ENCODE measurements around the gene PLN. TPM values are rescaled to one million over a fixed set of nuclear protein-coding genes. Genes with fewer than 3 reads are reported as not detected.

Gene PLN
- total RNA-seq, 1 experiment from 2014 or later = not detected

DNA sequence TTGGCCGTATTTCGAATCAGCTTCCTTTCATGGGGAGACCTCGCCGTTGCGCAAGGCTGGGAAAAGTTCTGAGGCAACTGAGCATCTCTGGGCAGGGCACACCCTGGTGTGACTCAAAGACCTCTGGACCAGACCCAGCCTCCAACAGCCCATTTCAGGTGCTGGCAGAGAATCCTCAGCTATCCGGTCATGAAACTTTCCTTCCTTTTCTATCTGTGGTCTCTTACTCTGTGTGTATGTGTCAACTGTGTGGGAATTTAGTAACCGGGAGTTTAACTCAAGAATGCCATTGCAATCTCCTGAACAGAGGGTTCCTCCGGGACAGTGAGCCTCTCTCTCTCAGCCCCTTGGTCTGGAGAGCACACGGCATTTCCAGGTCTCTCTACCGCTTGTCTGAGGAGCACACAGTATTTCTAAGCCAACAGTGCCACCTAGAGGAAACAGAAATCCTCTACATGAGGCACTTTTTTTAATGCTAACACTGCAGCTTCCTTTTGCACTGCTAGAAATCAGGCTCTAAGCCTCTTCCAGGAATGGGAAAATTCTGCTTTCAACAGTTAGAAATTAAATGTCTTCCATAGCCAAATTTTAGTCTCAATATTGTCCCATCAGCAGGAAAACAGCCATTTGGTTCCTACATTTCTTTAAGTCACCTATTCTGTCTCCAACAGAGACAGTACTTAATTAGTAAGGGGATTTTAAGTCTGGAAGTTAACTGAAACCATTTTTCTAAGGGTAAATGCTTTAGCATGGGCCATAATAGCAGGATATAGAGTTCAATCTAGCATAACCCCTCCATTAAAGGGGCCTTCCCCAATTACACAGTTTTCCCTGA is 32.7 kb downstream of the PLN start:
- ATAC-seq (peak; percentile 67), DNase-seq (peak; percentile 56)
- H3K9me3 ChIP-seq (ENCODE audit: low read length) = no peaks in the 10 kb centered on the region
- H3K27me3 ChIP-seq (ENCODE audit: low read length) = no peaks in the 10 kb centered on the region
- no peak for TF ChIP-seq EZH2phosphoT487 (IDR thresholded peaks at IDR 0.05; ENCODE audit: borderline replicate concordance, low read length)
- TF ChIP-seq, protein P1, sequence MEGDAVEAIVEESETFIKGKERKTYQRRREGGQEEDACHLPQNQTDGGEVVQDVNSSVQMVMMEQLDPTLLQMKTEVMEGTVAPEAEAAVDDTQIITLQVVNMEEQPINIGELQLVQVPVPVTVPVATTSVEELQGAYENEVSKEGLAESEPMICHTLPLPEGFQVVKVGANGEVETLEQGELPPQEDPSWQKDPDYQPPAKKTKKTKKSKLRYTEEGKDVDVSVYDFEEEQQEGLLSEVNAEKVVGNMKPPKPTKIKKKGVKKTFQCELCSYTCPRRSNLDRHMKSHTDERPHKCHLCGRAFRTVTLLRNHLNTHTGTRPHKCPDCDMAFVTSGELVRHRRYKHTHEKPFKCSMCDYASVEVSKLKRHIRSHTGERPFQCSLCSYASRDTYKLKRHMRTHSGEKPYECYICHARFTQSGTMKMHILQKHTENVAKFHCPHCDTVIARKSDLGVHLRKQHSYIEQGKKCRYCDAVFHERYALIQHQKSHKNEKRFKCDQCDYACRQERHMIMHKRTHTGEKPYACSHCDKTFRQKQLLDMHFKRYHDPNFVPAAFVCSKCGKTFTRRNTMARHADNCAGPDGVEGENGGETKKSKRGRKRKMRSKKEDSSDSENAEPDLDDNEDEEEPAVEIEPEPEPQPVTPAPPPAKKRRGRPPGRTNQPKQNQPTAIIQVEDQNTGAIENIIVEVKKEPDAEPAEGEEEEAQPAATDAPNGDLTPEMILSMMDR (conservative IDR thresholded peaks at IDR 0.05; ENCODE audit: low read depth, low read length) = peak; percentile 68
- H2AFZ ChIP-seq (ENCODE audit: low read length) = no peak overlapping the region
- no peaks in the 10 kb centered on the region for H3K79me2 ChIP-seq (ENCODE audit: low read length)
- no peaks in the 10 kb centered on the region for H3K4me1 ChIP-seq (ENCODE audit: insufficient read depth, low read length)
- H3F3A ChIP-seq (ENCODE audit: low read length, unreplicated experiment) = no peaks in the 10 kb centered on the region
- no peak overlapping the region for H3K4me2 ChIP-seq (ENCODE audit: low read length)
- H3K36me3 ChIP-seq (ENCODE audit: low read depth, low read length) = peaks cover 9% of the 10 kb centered on the region; the same call in 1 of the 2 replicates
- no TSS peak for BruUV-seq (replicated peaks)
- ChIA-PET CTCF (interaction anchor here (0.9 kb wide), 1 partner anchor 128 kb away, joined by 4 read pairs; no protein-coding TSS in a partner anchor), POLR2A (ENCODE audit: unreplicated experiment) (no interaction called here)
- H4K20me1 ChIP-seq (ENCODE audit: low read length) = no peaks in the 10 kb centered on the region
- no peaks in the 10 kb centered on the region for H3K9me2 ChIP-seq (replicated peaks; ENCODE audit: low read length)
- no peak overlapping the region for H3K9ac ChIP-seq (ENCODE audit: low read length)
- intact Hi-C loops (cut with micrococcal nuclease) = no loop called here
- no peak overlapping the region for H3K27ac ChIP-seq (ENCODE audit: low read length)
- no peak overlapping the region for H3K4me3 ChIP-seq (ENCODE audit: low read length)

DNA sequence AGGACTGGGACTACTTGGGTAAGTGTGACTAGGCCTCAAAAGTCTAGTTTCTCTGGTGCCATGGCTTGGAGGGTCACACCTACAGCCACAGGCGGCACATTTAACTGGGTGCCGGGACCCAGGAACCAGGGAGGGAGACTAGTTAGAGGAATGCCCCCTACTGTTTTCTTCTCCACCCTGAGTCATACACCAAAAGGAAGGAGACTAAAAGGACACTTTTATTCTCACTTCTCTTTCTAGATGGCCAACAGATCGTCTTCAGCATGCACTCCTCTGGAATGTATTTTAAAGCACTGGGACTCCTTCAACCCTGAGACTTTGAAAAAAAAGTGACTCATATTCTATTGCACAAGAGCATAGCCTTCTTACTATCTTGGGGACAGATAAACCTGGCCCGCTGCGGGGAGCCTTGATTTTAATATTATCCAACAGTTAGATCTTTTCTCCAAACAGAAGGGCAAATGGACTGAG is 33.4 kb downstream of the PLN start:
- Histone ChIP-seq H3K9me2 (replicated peaks; ENCODE audit: low read length) (no peaks in the 10 kb centered on the region), H3K27me3 (ENCODE audit: low read length) (no peaks in the 10 kb centered on the region), H3K27ac (ENCODE audit: low read length) (no peak overlapping the region), H3K9me3 (ENCODE audit: low read length) (no peaks in the 10 kb centered on the region), H3K79me2 (ENCODE audit: low read length) (no peaks in the 10 kb centered on the region), H3K36me3 (ENCODE audit: low read depth, low read length) (peaks cover 9% of the 10 kb centered on the region; the same call in 1 of the 2 replicates), H3K4me3 (ENCODE audit: low read length) (no peak overlapping the region), H3K4me1 (ENCODE audit: insufficient read depth, low read length) (no peaks in the 10 kb centered on the region), H4K20me1 (ENCODE audit: low read length) (no peaks in the 10 kb centered on the region), H2AFZ (ENCODE audit: low read length) (no peak overlapping the region), H3K4me2 (ENCODE audit: low read length) (no peak overlapping the region), H3F3A (ENCODE audit: low read length, unreplicated experiment) (no peaks in the 10 kb centered on the region), H3K9ac (ENCODE audit: low read length) (no peak overlapping the region)
- DNase-seq (peak; percentile 27), ATAC-seq (no peak)
- CTCF ChIA-PET = interaction anchor here (0.9 kb wide), 1 partner anchor 128 kb away, joined by 4 read pairs; no protein-coding TSS in a partner anchor
- TF ChIP-seq EZH2 (IDR thresholded peaks at IDR 0.05; ENCODE audit: low read length, unreplicated experiment) (no peak), EZH2phosphoT487 (IDR thresholded peaks at IDR 0.05; ENCODE audit: borderline replicate concordance, low read length) (no peak)
- TF ChIP-seq, protein P1 (conservative IDR thresholded peaks at IDR 0.05; ENCODE audit: low read depth, low read length) = no peak
- BruUV-seq (replicated peaks) = no TSS peak
- intact Hi-C loops (cut with micrococcal nuclease) = no loop called here
- POLR2A ChIA-PET (ENCODE audit: unreplicated experiment) = no interaction called here

GRCh38 chr6:118584911-118585310 is 36.8 kb downstream of the PLN start:
- intact Hi-C loops (cut with micrococcal nuclease) = no loop called here
- Histone ChIP-seq H3K36me3 (ENCODE audit: low read depth, low read length) (peaks cover 3% of the 10 kb centered on the region; the same call in 1 of the 2 replicates), H3K79me2 (ENCODE audit: low read length) (no peaks in the 10 kb centered on the region), H3F3A (ENCODE audit: low read length, unreplicated experiment) (no peaks in the 10 kb centered on the region), H3K9me2 (replicated peaks; ENCODE audit: low read length) (no peaks in the 10 kb centered on the region), H4K20me1 (ENCODE audit: low read length) (no peaks in the 10 kb centered on the region), H3K4me1 (ENCODE audit: insufficient read depth, low read length) (no peaks in the 10 kb centered on the region), H3K4me3 (ENCODE audit: low read length) (no peak overlapping the region), H3K4me2 (ENCODE audit: low read length) (no peak overlapping the region), H3K9me3 (ENCODE audit: low read length) (no peaks in the 10 kb centered on the region), H3K27ac (ENCODE audit: low read length) (no peak overlapping the region), H3K9ac (ENCODE audit: low read length) (no peak overlapping the region), H2AFZ (ENCODE audit: low read length) (no peak overlapping the region), H3K27me3 (ENCODE audit: low read length) (no peaks in the 10 kb centered on the region)
- TF ChIP-seq EZH2 (IDR thresholded peaks at IDR 0.05; ENCODE audit: low read length, unreplicated experiment) (no peak), EZH2phosphoT487 (IDR thresholded peaks at IDR 0.05; ENCODE audit: borderline replicate concordance, low read length) (no peak)
- TF ChIP-seq, protein P1 (conservative IDR thresholded peaks at IDR 0.05; ENCODE audit: low read depth, low read length) = no peak
- DNase-seq (no peak), ATAC-seq (no peak)
- POLR2A ChIA-PET (ENCODE audit: unreplicated experiment) = no interaction called here
- BruUV-seq (replicated peaks) = no TSS peak
- CTCF ChIA-PET = no interaction called here
